NCI-H2107 treated with DMSO at 0.1 percent for 48 hours (cell line): ENCODE results near the gene RUFY4.
"Not testable (repeated sequence)": the region's sequence is repeated elsewhere in the genome, so short reads cannot be mapped to it uniquely, and the experiment has no call there.

Source experiments
- DNase-seq: peaks from one replicate; lab custom pipeline; 2025; ENCODE audit not compliant: unreplicated experiment; lab: John Stamatoyannopoulos, UW

Gene RUFY4

GRCh38 chr2:218081063-218081462, 12.0 kb downstream of the RUFY4 start:
- DNase-seq = no peak

DNA sequence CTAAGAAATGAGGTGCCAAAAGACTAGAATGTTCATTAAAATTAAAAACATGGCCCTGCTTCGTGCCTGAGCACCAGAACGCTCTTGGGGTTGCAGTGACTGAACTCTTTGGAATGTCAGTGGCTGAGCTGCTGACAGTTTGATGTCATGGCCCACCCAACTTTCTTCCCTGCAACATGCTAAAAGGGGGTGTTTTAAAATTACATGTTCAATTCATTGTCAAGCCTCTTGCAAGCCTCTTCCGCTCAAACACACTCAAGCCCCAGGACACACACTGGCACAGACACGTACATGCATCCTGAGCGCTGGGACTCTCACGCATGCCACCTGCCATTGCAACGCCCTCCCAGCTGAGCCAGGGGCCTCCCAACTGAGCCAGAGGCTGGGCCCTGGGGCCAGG, 12.6 kb downstream of the RUFY4 start:
- DNase-seq = no peak

- DNase-seq = no peak
Measured at GRCh38 chr2:218082586-218083351, 13.7 kb downstream of the RUFY4 start.

- DNase-seq = no peak
Measured at GRCh38 chr2:218083352-218083676, 14.3 kb downstream of the RUFY4 start.

DNA sequence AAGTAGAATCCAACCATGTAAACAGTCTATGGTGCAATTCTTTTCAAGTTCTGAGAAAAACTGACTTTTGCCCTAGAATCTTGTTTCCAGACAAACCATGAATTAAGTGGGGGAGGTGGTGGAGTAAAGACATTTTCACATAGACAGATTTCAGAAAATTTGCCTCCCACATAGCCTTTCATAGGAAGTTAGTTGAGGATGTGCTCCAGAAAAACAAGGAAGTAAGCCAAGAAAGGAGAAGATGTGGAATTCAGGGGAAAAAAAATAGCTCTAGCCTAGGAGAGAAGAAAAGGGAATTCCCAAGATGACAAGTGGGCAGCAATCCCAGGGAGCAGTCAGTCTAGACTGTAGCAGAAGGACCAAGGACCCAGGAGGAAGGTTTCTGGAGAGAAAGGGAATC, 17.4 kb downstream of the RUFY4 start:
- no peak for DNase-seq

GRCh38 chr2:218089259-218089658, 20.2 kb downstream of the RUFY4 start:
- DNase-seq = no peak

GRCh38 chr2:218091746-218092145, 22.7 kb downstream of the RUFY4 start:
- DNase-seq = no peak

GRCh38 chr2:218093879-218094278, 24.8 kb downstream of the RUFY4 start:
- no peak for DNase-seq

- no peak for DNase-seq
Measured at GRCh38 chr2:218095853-218096252, 26.8 kb downstream of the RUFY4 start.

DNA sequence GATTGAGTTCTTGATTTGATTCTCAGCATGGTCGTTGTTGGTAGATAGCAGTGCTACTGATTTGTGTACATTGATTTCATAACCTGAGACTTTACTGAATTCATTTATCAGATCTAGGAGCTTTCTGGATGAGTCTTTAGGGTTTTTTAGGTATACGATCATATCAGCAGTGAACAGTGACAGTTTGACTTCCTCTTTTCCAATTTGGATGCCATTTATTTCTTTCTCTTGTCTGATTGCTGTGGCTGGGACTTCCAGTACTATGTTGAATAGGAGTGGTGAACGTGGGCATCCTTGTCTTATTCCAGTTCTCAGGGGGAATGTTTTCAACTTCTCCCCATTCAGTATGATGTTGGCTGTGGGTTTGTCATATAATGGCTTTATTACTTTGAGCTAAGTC, 28.9 kb downstream of the RUFY4 start:
- no peak for DNase-seq

GRCh38 chr2:218108834-218109233, 39.8 kb downstream of the RUFY4 start:
- DNase-seq = not testable (repeated sequence)

GRCh38 chr2:218121789-218122188, 52.7 kb downstream of the RUFY4 start:
- not testable (repeated sequence) for DNase-seq

GRCh38 chr2:218122286-218122685, 53.2 kb downstream of the RUFY4 start:
- DNase-seq = not testable (repeated sequence)

DNA sequence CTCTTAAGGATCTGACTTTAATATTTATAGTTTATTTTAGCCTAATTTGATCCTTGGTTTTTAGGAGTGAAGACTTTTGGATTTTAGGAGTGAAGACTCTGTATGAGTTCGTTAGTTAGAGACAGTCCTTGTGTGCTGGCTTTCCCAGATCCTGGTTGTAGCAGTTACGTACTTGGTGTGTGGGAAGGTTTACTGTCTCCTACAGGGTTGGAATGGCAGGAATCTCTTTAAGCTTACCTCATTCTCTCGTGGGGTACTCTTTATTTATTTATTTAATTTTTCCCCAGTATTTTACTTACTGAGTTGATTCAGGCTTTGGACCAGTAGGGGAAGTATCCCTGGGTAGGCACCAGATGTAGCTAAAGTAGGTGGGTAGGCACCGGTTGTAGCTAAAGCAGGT, 54.9 kb downstream of the RUFY4 start:
- no peak for DNase-seq

GRCh38 chr2:218125095-218125494, 56.0 kb downstream of the RUFY4 start:
- no peak for DNase-seq

DNA sequence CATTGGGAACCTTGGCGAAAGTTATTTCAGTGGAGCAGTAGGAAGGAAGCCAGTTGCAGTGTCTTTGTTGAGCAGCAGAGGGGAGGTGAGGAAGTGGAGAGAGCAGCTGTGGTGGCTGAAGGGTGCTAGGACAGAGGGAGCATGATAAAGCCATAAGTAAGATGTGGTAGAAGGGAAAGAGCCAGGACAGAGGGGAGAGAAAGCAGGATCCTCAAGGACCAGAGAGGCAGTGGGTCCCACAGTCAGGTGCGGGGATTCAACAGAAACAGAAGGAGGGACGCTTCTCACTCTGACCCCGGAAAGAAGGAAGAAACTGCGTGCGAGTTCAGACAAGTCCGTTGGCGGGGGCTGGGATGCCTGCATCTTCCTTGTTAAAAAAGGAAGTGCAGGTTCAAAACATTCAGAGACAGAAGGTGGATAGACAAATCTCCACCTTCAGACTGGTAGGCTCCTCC, 56.6 kb downstream of the RUFY4 start, which contains the start of gene CXCR2:
Gene CXCR2 (plus strand): TSS at position 403 of the 455 bp plus-strand sequence. CDS start 8,774 bp downstream, outside the sequence.
- DNase-seq = no peak

DNA sequence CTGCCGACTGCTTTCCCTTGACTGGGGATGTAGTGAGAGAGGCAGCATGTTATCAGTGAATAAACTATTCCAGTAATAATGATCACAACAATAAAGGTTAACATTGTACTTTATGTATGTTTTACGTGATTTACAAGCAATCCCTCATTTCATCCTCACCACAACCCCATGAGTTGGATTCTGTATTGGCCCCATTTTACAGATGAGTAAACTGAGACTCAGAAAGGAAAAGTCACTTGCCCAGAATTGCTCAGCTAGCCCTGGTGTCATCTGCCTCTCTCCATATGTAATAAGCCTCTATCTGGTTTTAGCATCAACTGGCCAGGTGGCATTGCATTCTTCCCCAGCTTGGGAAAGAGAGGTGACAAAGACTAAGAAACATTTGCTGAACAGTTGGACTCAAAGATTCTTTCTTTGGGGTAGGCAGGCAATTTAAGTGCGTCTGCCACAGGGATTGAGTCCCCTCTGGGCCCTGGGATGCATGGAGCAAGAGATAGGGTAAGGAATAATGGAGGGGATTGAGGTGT, 58.9 kb downstream of the RUFY4 start:
- no peak for DNase-seq

GRCh38 chr2:218128781-218129457, 59.9 kb downstream of the RUFY4 start:
- no peak for DNase-seq

- DNase-seq = no peak
Measured at GRCh38 chr2:218129458-218130135, 60.5 kb downstream of the RUFY4 start.

DNA sequence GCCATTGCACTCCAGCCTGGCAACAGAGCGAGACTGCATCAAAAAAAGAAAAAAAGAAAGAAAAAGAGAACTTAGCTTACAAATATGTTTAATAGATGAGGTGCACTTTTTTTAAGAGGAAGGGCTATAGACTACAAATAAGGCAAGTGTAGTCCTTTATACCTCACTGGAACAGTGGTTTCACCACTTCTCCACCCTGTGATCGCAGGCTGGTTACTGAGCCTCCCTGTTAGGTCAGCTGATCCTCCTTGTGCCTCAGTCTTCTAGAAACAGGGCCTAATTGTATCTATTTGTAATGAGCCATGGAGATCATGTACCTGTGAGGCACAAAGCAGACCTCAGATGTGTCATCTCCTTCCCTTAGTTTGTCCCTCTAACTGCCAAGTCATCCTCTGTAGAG, 61.3 kb downstream of the RUFY4 start:
- no peak for DNase-seq

DNA sequence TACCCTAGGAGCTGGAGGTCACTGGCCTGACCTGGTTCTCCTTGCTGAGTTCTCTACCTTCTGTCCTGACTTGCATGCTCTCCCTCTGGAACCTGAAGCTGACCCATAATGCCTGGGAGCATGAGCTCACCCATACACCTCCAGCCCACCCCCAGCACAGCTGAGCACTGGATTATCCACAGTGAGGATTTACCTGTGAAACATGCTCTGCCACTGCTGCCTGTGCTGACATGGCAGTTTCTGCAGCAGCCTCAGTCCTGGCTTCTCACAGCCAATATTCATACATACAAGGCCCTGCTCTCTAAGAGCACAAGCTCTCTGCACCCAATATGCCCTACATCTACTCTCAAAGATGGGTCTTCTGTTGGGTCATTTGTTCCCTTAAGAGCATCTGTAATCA, 61.8 kb downstream of the RUFY4 start:
- no peak for DNase-seq

DNA sequence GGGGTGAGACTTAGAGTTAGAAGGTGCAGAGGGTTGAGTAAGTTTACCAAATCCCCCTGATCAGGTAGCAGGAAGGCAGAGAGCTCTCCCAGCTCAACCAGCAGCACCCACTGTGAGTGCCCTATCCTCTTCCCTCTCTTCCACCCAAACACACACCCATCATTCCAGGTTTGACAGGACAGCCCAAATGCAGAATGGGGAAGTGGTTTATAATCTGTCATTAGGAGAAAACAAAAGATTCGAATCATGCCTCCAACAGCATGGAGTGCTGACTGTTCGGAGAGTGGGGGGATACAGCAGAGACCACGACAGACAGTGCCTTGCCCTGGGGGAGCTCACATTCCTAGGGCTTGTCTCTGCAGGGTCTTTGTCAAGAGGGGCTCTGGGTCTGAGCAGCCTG, 68.5 kb downstream of the RUFY4 start:
- DNase-seq = no peak
